GM18511 (cell line): ENCODE data around the gene NUB1.

ENCODE experiments used
- ATAC-seq: cut with Tn5 transposase; IDR thresholded peaks from one replicate; pipeline ENCODE4 v1.9.1; 2021; ENCODE audit warnings: mild to moderate bottlenecking, moderate library complexity; ENCODE audit not compliant: unreplicated experiment

NUB1 gene

GRCh38 chr7:151376218-151376902, 34.7 kb downstream of the NUB1 start:
- ATAC-seq, result no peak

DNA sequence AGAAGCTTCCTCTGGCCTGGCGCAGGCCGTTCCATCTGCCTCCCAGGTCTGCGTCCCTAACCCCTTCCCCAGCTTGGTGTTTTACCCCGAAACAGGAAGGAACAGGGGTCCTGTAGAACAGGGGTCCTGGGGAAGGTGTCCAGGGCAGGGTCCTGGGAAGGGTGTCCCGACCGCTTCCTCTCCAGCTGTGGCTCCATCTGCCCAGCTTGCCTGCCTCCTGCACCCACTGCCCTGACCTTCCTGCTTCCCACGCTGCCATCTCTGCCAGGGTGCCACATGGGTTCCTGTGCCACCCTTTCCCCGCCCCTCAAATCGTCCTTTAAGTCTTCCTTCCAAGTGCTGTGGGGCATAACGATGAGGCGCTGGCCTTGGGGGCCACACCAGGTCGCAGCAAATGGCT, 35.8 kb downstream of the NUB1 start:
- no peak for ATAC-seq

GRCh38 chr7:151378011-151378410, 36.4 kb downstream of the NUB1 start:
- no peak for ATAC-seq

- no peak for ATAC-seq
Measured at GRCh38 chr7:151378496-151379192, 37.0 kb downstream of the NUB1 start.

DNA sequence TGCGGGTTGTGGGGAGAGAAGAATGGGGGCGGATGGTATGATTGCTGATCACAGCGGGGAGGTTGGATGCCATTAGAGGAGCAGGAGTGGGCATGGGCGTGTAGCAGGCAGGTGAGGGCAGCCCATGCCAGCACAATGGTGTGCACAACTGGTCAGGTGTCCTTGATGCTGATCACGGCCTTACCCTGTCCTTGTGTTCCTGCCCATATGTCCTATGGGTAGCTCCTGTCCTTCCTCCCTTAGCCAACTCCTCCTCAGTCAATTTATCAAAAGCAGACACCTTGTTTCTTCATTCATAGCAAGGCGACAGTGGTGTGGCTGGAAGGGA, 37.5 kb downstream of the NUB1 start:
- ATAC-seq, result no peak

DNA sequence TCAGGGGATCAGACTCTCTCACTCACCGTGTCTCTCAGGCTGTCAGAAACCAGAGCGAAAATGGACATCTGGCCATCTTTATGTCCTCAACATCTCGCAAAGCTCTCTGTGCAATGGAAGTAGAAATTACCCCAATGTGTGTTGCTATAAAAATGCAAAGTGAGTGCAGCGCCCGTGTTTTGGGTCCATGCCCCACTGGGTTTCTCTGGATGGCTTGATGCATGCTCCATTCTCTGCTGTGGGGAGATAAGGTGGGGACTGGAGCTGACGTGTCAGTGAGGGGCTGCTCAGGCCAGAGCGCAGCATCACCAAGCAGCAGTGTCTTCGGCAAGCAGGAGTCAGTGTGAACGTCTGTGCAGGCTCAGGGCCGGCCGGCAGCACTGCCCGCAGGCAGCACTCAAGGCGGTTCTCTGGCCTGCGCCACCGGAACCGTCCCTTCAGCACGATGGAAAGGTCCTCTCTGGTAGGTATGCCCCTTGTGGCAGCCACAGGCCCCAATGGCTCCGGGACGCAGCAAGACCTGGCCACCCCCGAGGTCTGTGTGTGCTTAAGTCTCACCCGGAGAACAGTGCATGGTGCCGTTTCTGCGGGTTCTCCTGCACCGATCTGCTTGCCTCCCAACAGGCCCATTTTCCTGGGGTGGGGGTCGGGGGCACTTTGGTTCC, 38.1 kb downstream of the NUB1 start:
- ATAC-seq, result no peak

DNA sequence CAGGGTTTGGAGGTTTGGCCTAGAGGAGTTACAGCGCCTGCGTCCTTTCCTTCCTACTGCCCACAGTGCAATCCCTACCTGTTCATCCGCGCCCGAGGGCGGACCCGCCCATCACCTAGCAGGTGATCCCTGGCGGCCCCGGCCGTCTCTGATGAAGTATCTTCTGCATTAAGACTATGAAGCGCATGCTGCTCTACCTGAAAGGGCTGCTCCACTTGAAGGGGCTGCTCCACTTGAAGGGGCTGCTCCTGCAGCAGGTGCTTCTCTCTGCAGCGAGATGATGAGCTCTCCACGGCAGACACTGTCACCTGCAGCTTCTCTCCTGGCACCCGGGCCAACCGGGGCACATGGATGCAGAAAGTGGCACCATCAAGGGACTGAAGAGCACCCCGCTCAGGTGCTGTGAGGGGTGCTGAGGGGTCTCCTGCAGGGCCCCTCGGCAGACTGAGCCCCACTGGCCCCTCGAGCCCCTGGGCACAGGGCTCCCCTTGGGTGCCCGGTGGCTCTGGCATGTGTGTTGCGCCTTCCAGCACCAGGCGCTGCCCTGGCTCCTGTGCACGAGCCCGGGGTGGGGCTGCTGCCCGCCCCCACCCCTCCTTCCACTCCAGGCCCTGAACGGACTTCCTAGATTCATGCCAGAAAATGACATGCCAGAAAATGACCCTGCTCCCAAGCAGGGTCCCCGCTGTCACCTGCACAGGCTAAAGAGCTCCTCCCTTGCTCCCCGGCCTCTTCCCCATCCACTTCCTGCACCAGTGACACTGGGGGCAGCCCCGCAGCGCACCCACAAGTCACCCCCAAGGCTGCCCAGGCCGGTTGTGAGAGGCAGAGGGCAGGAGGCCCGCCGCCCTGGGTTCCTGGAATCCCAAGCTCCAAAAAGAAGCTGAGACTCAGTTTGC, 38.8 kb downstream of the NUB1 start:
- ATAC-seq, result no peak

DNA sequence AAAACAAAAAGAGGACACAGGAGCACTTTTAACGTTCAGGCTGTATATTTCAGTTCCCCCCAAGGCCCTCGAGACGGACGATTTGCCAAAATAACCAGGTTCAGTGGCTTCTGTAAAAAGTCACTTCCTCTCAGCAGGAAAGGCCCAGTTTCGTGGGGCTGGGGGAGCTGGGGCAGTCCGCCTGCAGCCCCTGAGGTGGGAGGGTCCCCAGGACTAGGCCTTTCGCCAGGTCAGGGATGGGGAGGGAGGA, 39.4 kb downstream of the NUB1 start:
- no peak for ATAC-seq

GRCh38 chr7:151381348-151382078, 39.9 kb downstream of the NUB1 start:
- no peak for ATAC-seq

GRCh38 chr7:151382079-151382885, 40.7 kb downstream of the NUB1 start:
- no peak for ATAC-seq

- no peak for ATAC-seq
Measured at GRCh38 chr7:151383638-151384351, 42.2 kb downstream of the NUB1 start.

DNA sequence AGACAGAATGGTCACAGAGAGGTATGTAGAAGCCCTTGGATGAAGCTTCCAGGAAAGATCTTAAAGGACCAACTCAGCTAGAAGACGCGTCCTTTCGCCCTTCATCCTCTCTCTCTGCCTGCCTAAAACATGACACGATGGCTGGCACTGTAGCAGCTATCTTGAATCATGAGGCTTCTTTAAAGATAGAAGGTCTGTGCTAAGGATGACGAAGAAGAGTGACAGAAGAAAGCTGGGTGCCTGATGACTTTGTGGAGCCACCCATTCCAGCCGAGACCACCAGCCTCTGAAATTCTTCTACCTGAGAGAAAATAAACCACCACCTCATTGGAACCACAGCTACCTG, 42.7 kb downstream of the NUB1 start:
- ATAC-seq, result no peak

GRCh38 chr7:151384776-151385625, 43.4 kb downstream of the NUB1 start:
- ATAC-seq, result no peak

DNA sequence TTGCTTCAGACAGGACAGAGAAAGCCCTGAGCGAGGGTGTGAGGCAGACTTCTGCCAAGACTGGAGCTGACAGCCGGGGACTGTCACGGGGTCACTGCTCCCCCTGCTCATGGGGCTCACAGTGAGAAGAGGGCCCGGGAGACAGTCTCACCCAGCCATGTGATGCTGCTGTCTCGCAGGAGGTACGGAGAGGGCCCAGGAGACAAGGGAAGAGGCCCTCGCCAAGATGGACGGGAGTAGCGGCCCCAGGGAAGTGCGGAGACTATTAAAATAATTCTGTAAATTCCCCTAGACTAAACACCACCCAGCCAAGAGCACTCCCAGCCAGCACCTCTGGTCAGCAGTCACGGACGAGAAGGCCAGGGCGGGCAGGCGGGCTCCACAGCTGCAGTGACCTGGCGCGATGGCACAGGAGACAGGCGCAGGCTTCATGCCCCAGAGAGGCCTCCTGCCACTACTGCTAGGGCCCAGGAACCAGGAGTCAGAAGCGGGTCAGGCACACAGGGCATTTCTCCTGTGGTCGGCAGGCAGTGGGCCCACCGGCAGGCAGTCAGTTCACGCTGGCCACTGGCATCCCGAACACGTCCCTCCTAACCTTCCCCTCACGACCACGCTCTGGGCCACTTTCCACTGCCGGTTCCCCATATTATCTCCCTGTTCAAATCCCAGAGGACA, 44.2 kb downstream of the NUB1 start:
- no peak for ATAC-seq

DNA sequence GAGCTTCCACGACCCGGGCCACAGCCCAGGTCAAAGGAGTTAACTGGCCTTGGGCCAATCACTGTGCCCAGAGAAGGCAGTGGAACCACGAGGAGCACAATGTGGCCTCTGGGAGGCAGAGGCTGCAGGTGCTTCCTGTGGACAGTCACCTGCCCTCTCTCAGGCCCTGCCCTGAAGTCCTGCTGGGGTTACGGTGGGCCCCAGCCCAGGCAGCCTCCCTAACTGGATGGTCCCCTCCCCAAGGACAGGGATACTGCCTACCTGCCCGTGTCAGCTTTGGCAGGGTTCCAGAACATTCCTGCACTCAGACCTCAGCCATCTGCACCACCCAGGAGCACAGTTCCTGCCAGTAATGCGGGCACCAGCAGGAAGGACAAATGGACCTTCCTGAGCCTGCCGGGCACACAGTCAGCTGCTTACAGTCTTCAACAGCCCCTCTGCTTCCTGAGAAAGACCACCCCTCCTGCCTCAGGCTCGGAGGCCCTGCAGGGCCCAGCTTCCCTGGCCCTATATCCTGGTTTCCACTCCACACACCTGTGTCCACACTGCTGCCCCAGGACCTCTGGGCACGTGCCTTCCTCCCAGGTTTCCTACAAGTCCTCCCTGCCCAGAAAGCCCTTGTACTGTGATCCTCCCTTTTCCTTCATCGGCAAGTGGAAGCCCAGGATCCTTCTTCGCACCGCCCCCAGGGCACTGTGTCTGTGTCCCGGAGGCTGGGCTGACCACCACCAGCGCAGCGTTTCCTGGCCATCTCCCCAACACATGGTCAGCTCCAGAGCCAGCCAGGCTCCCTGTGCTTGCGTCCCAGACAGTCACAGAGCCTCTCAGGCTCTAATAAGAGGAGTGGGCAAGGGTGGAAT, 44.9 kb downstream of the NUB1 start:
- no peak for ATAC-seq

- no peak for ATAC-seq
Measured at GRCh38 chr7:151387161-151388006, 45.8 kb downstream of the NUB1 start.

GRCh38 chr7:151388007-151388297, 46.3 kb downstream of the NUB1 start:
- no peak for ATAC-seq
